ENCODE results near the gene TYRO3. TPM values are rescaled to one million over a fixed set of nuclear protein-coding genes. Genes with fewer than 3 reads are reported as not detected.
A peak's percentile ranks its signal among the peaks of the same experiment; 100 is the strongest.

TYRO3 gene
- total RNA-seq, 1 donor from 2014 or later, result 0.22 TPM

- Mint-ChIP-seq H3K36me3 (ENCODE audit: low read depth) (no peaks in the 10 kb centered on the region), H3K27me3 (peaks cover 36% of the 10 kb centered on the region), H3K9me3 (no peaks in the 10 kb centered on the region), H3K4me3 (peak overlapping the region; percentile 11), H3K4me1 (peaks cover 26% of the 10 kb centered on the region), H3K27ac (no peak overlapping the region)
- ChIA-PET CTCF (interaction anchor here (1.3 kb wide), 1 partner anchor 94 kb away, joined by 4 read pairs; no protein-coding TSS in a partner anchor), POLR2A (interaction anchor here (1.2 kb wide), 1 partner anchor 16 kb away, joined by 5 read pairs; the partner anchor contains the start of gene RPAP1)
- TF ChIP-seq CTCF (IDR thresholded peaks at IDR 0.05), result no peak
- intact Hi-C loops (cut with micrococcal nuclease), result no loop called here
- no peak for DNase-seq
- ATAC-seq (ENCODE audit: low read depth), result no peak
Measured at GRCh38 chr15:41560572-41560874, 1.5 kb downstream of the TYRO3 start.

GRCh38 chr15:41561104-41561776 is 2.2 kb downstream of the TYRO3 start:
- no peak for TF ChIP-seq CTCF (IDR thresholded peaks at IDR 0.05)
- Mint-ChIP-seq H3K9me3 (no peaks in the 10 kb centered on the region), H3K4me1 (peaks cover 24% of the 10 kb centered on the region), H3K4me3 (peak overlapping the region; percentile 2), H3K27me3 (peaks cover 33% of the 10 kb centered on the region), H3K36me3 (ENCODE audit: low read depth) (no peaks in the 10 kb centered on the region), H3K27ac (no peak overlapping the region)
- ChIA-PET POLR2A (interaction anchor here (1.2 kb wide), 1 partner anchor 17 kb away, joined by 5 read pairs; the partner anchor contains the start of gene RPAP1), CTCF (interaction anchor here (1.3 kb wide), 1 partner anchor 95 kb away, joined by 4 read pairs; no protein-coding TSS in a partner anchor)
- intact Hi-C loops (cut with micrococcal nuclease), result no loop called here
- ATAC-seq (ENCODE audit: low read depth) (no peak), DNase-seq (no peak)

- no peak for ATAC-seq (ENCODE audit: low read depth)
- Mint-ChIP-seq H3K4me1 (peaks cover 19% of the 10 kb centered on the region), H3K4me3 (no peak overlapping the region), H3K36me3 (ENCODE audit: low read depth) (no peaks in the 10 kb centered on the region), H3K27me3 (peaks cover 31% of the 10 kb centered on the region), H3K27ac (no peak overlapping the region), H3K9me3 (no peaks in the 10 kb centered on the region)
- no peak for TF ChIP-seq CTCF (IDR thresholded peaks at IDR 0.05)
- no peak for DNase-seq
- CTCF ChIA-PET, result interaction anchor here (1.3 kb wide), 1 partner anchor 96 kb away, joined by 4 read pairs; no protein-coding TSS in a partner anchor
- POLR2A ChIA-PET, result no interaction called here
- intact Hi-C loops (cut with micrococcal nuclease), result no loop called here
Measured at GRCh38 chr15:41561777-41562145, 2.7 kb downstream of the TYRO3 start.

- CTCF ChIA-PET, result no interaction called here
- POLR2A ChIA-PET, result no interaction called here
- TF ChIP-seq CTCF (IDR thresholded peaks at IDR 0.05), result no peak
- no peak for DNase-seq
- Mint-ChIP-seq H3K4me3 (no peak overlapping the region), H3K4me1 (peaks cover 16% of the 10 kb centered on the region), H3K9me3 (no peaks in the 10 kb centered on the region), H3K27me3 (peaks cover 30% of the 10 kb centered on the region), H3K36me3 (ENCODE audit: low read depth) (no peaks in the 10 kb centered on the region), H3K27ac (no peak overlapping the region)
- intact Hi-C loops (cut with micrococcal nuclease), result no loop called here
- no peak for ATAC-seq (ENCODE audit: low read depth)
Measured at GRCh38 chr15:41562244-41562643, 3.2 kb downstream of the TYRO3 start.

GRCh38 chr15:41562784-41563198 is 3.8 kb downstream of the TYRO3 start:
- intact Hi-C loops (cut with micrococcal nuclease), result no loop called here
- ChIA-PET CTCF (no interaction called here), POLR2A (no interaction called here)
- peaks cover 12% of the 10 kb centered on the region for H3K4me1 Mint-ChIP-seq
- H3K4me3 Mint-ChIP-seq, result no peak overlapping the region
- no peak for DNase-seq
- no peaks in the 10 kb centered on the region for H3K36me3 Mint-ChIP-seq (ENCODE audit: low read depth)
- no peak for ATAC-seq (ENCODE audit: low read depth)
- no peak overlapping the region for H3K27ac Mint-ChIP-seq
- peaks cover 30% of the 10 kb centered on the region for H3K27me3 Mint-ChIP-seq
- no peak for TF ChIP-seq CTCF (IDR thresholded peaks at IDR 0.05)
- H3K9me3 Mint-ChIP-seq, result no peaks in the 10 kb centered on the region
